ENCODE data around the gene ITPR3.

ITPR3 gene

GRCh38 chr6:33590531-33591198 is 30.5 kb upstream of the ITPR3 start:
- Histone ChIP-seq H3K4me1 (ENCODE audit: insufficient read depth, low read length, poor library complexity, severe bottlenecking) (peaks cover 9% of the 10 kb centered on the region), H3K9me3 (ENCODE audit: insufficient read depth, low read depth, low read length) (no peaks in the 10 kb centered on the region), H3K27me3 (ENCODE audit: insufficient read depth, low read length, poor library complexity, severe bottlenecking) (no peaks in the 10 kb centered on the region), H2AFZ (ENCODE audit: low read length) (no peak overlapping the region), H3K9me2 (replicated peaks; ENCODE audit: low read depth, low read length) (no peaks in the 10 kb centered on the region), H4K20me1 (ENCODE audit: insufficient read depth, low read length, poor library complexity, severe bottlenecking) (no peaks in the 10 kb centered on the region), H3K9ac (ENCODE audit: low read depth, low read length, poor library complexity, severe bottlenecking) (no peak overlapping the region), H3K79me2 (ENCODE audit: insufficient read depth, low read length) (no peaks in the 10 kb centered on the region), H3K4me3 (ENCODE audit: low read length, poor library complexity, severe bottlenecking) (no peak overlapping the region), H3K36me3 (ENCODE audit: insufficient read depth, low read length) (no peaks in the 10 kb centered on the region), H3F3A (ENCODE audit: low read depth) (no peaks in the 10 kb centered on the region), H3K4me2 (ENCODE audit: low read depth, low read length, poor library complexity, severe bottlenecking) (no peak overlapping the region)
- no peak for TF ChIP-seq EZH2phosphoT487 (IDR thresholded peaks at IDR 0.05; ENCODE audit: borderline replicate concordance)
- TF ChIP-seq CTCF (conservative IDR thresholded peaks at IDR 0.05; ENCODE audit: low read length): no peak

- Histone ChIP-seq H4K20me1 (ENCODE audit: insufficient read depth, low read length, poor library complexity, severe bottlenecking) (no peaks in the 10 kb centered on the region), H2AFZ (ENCODE audit: low read length) (no peak overlapping the region), H3K9ac (ENCODE audit: low read depth, low read length, poor library complexity, severe bottlenecking) (no peak overlapping the region), H3F3A (ENCODE audit: low read depth) (no peaks in the 10 kb centered on the region), H3K79me2 (ENCODE audit: insufficient read depth, low read length) (no peaks in the 10 kb centered on the region), H3K36me3 (ENCODE audit: insufficient read depth, low read length) (no peaks in the 10 kb centered on the region), H3K4me3 (ENCODE audit: low read length, poor library complexity, severe bottlenecking) (no peak overlapping the region), H3K4me2 (ENCODE audit: low read depth, low read length, poor library complexity, severe bottlenecking) (no peak overlapping the region), H3K9me2 (replicated peaks; ENCODE audit: low read depth, low read length) (no peaks in the 10 kb centered on the region), H3K27me3 (ENCODE audit: insufficient read depth, low read length, poor library complexity, severe bottlenecking) (no peaks in the 10 kb centered on the region), H3K4me1 (ENCODE audit: insufficient read depth, low read length, poor library complexity, severe bottlenecking) (peaks cover under 1% of the 10 kb centered on the region), H3K9me3 (ENCODE audit: insufficient read depth, low read depth, low read length) (no peaks in the 10 kb centered on the region)
- TF ChIP-seq CTCF (conservative IDR thresholded peaks at IDR 0.05; ENCODE audit: low read length) (no peak), EZH2phosphoT487 (IDR thresholded peaks at IDR 0.05; ENCODE audit: borderline replicate concordance) (no peak)
Measured at GRCh38 chr6:33591424-33592032, 29.6 kb upstream of the ITPR3 start.

DNA sequence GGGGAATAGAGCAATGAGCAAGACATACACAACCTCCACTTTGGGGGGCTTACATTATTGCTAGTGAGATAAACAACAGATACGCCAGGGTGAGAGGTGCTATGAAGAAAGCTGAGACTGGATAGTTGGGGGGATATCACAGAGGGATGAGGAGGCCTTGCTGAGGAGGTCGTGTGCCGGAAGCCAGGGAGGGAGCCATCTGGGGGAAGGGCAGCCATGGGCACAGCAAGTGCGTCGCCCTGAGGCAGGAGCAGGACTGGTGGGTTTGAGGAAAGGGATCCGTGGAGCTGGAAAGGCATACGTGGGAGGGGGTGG is 28.9 kb upstream of the ITPR3 start:
- H3K4me2 ChIP-seq (ENCODE audit: low read depth, low read length, poor library complexity, severe bottlenecking): no peak overlapping the region

More for the DNA sequence above, 28.9 kb upstream of the ITPR3 start:
- no peaks in the 10 kb centered on the region for H3K79me2 ChIP-seq (ENCODE audit: insufficient read depth, low read length)
- no peaks in the 10 kb centered on the region for H3F3A ChIP-seq (ENCODE audit: low read depth)
- H3K4me1 ChIP-seq (ENCODE audit: insufficient read depth, low read length, poor library complexity, severe bottlenecking): peaks cover 5% of the 10 kb centered on the region
- H3K4me3 ChIP-seq (ENCODE audit: low read length, poor library complexity, severe bottlenecking): no peak overlapping the region
- H3K9ac ChIP-seq (ENCODE audit: low read depth, low read length, poor library complexity, severe bottlenecking): no peak overlapping the region
- no peaks in the 10 kb centered on the region for H3K27me3 ChIP-seq (ENCODE audit: insufficient read depth, low read length, poor library complexity, severe bottlenecking)
- no peak overlapping the region for H2AFZ ChIP-seq (ENCODE audit: low read length)
- TF ChIP-seq EZH2phosphoT487 (IDR thresholded peaks at IDR 0.05; ENCODE audit: borderline replicate concordance) (no peak), CTCF (conservative IDR thresholded peaks at IDR 0.05; ENCODE audit: low read length) (no peak)
- H3K9me3 ChIP-seq (ENCODE audit: insufficient read depth, low read depth, low read length): no peaks in the 10 kb centered on the region
- no peaks in the 10 kb centered on the region for H3K36me3 ChIP-seq (ENCODE audit: insufficient read depth, low read length)
- no peaks in the 10 kb centered on the region for H4K20me1 ChIP-seq (ENCODE audit: insufficient read depth, low read length, poor library complexity, severe bottlenecking)
- no peaks in the 10 kb centered on the region for H3K9me2 ChIP-seq (replicated peaks; ENCODE audit: low read depth, low read length)
